GM21717 (cell line): ENCODE measurements around the gene MACROD2.

Experiments
- ATAC-seq: cut with Tn5 transposase; IDR thresholded peaks from one replicate; pipeline ENCODE4 v1.9.1; 2021; ENCODE audit warnings: mild to moderate bottlenecking, moderate library complexity; ENCODE audit not compliant: unreplicated experiment

MACROD2 gene

GRCh38 chr20:15288106-15288505 lies 1292.8 kb downstream of the MACROD2 start:
- ATAC-seq, result no peak

- ATAC-seq, result no peak
Measured at GRCh38 chr20:15289337-15289736, 1294.0 kb downstream of the MACROD2 start.

GRCh38 chr20:15292405-15292804 lies 1297.1 kb downstream of the MACROD2 start:
- ATAC-seq, result no peak

GRCh38 chr20:15296422-15296821 lies 1301.1 kb downstream of the MACROD2 start:
- no peak for ATAC-seq

GRCh38 chr20:15297059-15297875 lies 1302.0 kb downstream of the MACROD2 start:
- ATAC-seq, result no peak

- no peak for ATAC-seq
Measured at GRCh38 chr20:15302075-15302474, 1306.8 kb downstream of the MACROD2 start.

- ATAC-seq, result no peak
Measured at GRCh38 chr20:15310361-15310760, 1315.0 kb downstream of the MACROD2 start.

GRCh38 chr20:15316556-15316955 lies 1321.2 kb downstream of the MACROD2 start:
- no peak for ATAC-seq

- ATAC-seq, result peak; percentile 81
Measured at GRCh38 chr20:15317546-15318232, 1322.4 kb downstream of the MACROD2 start.

GRCh38 chr20:15318682-15319081 lies 1323.4 kb downstream of the MACROD2 start:
- ATAC-seq, result peak; percentile 43

- ATAC-seq, result no peak
Measured at GRCh38 chr20:15319439-15319838, 1324.1 kb downstream of the MACROD2 start.

GRCh38 chr20:15320941-15321340 lies 1325.6 kb downstream of the MACROD2 start:
- no peak for ATAC-seq

- no peak for ATAC-seq
Measured at GRCh38 chr20:15327123-15327522, 1331.8 kb downstream of the MACROD2 start.

- ATAC-seq, result no peak
Measured at GRCh38 chr20:15328084-15328483, 1332.8 kb downstream of the MACROD2 start.

- peak; percentile 75 for ATAC-seq
Measured at GRCh38 chr20:15332711-15333160, 1337.4 kb downstream of the MACROD2 start.

- ATAC-seq, result peak; percentile 55
Measured at GRCh38 chr20:15333170-15333569, 1337.9 kb downstream of the MACROD2 start.

- ATAC-seq, result no peak
Measured at GRCh38 chr20:15336011-15336410, 1340.7 kb downstream of the MACROD2 start.

- no peak for ATAC-seq
Measured at GRCh38 chr20:15336536-15336935, 1341.2 kb downstream of the MACROD2 start.

GRCh38 chr20:15339264-15339663 lies 1343.9 kb downstream of the MACROD2 start:
- ATAC-seq, result no peak

GRCh38 chr20:15342991-15343523 lies 1347.7 kb downstream of the MACROD2 start:
- ATAC-seq, result no peak

GRCh38 chr20:15345287-15345686 lies 1350.0 kb downstream of the MACROD2 start:
- ATAC-seq, result no peak
